ENCODE results near the gene ZNF418. TPM values are rescaled to one million over a fixed set of nuclear protein-coding genes. Genes with fewer than 3 reads are reported as not detected.

Gene ZNF418
- total and polyA plus RNA-seq, 2 of the 13 experiments (the other 11 are each of a cell fraction or from before 2014, with no cell fraction given), result 0.07 to 0.27 TPM

DNA sequence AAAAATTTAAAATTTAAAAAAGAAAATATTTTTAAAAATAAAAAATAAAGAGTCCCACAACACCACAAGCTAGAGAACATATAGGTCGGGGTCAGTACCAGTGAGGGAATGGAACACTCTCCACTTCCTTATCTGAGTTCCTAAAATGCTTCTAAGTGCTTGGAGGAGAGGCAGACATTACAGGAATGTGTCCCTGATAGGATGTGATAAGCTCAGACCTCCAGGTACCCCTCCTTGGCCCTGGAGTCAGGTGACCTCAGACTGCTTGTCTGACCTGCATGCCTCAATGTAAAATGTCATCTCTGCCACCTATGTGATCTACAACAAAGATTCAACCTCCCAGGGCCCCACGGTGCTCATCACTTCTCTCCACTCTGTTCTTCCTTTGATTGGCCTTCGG, 49.2 kb downstream of the ZNF418 start:
- Histone ChIP-seq H3K9ac (ENCODE audit: insufficient read depth, low read depth, low read length) (no peak overlapping the region), H3K27me3 (ENCODE audit: control insufficient read depth in 1 of 2, insufficient read depth in 2 of 2, low read length in 2 of 2) (no peaks in the 10 kb centered on the region), H3K4me3 (replicated peaks in 1 of 3; ENCODE audit: insufficient read depth in 1 of 3, low read depth in 2 of 3, low read length in 3 of 3) (no peak overlapping the region), H3K4me1 (ENCODE audit: insufficient read depth, low read length) (no peaks in the 10 kb centered on the region), H3K9me3 (ENCODE audit: low read length) (no peaks in the 10 kb centered on the region), H4K20me1 (ENCODE audit: insufficient read depth, low read length) (no peaks in the 10 kb centered on the region), H3K36me3 (replicated peaks in 1 of 2; ENCODE audit: control insufficient read depth in 1 of 2, insufficient read depth in 2 of 2, low read length in 2 of 2) (no peaks in the 10 kb centered on the region), H3K4me2 (ENCODE audit: low read depth, low read length) (no peak overlapping the region), H2AFZ (ENCODE audit: low read length) (no peak overlapping the region), H3K27ac (ENCODE audit: extremely low read length, insufficient read depth, low read length) (no peak overlapping the region), H3K79me2 (ENCODE audit: insufficient read depth, low read length) (no peaks in the 10 kb centered on the region)
- intact Hi-C loops (cut with micrococcal nuclease; ENCODE audit: unreplicated experiment), result no loop called here
- in situ Hi-C loops (cut with HindIII; ENCODE audit: extremely low pct_ligation_motif_present, low pct_unique_long_range_greater_than_20kb), result no loop called here
- CTCF ChIA-PET (ENCODE audit: low intra/inter-chr PET ratio, low total read pairs), result no interaction called here
- TF ChIP-seq ZNF367 (CRISPR knock-in tag; IDR thresholded peaks at IDR 0.05; ENCODE audit: borderline replicate concordance) (no peak), RCOR2 (CRISPR knock-in tag; IDR thresholded peaks at IDR 0.05) (no peak), ZC3H4 (CRISPR knock-in tag; IDR thresholded peaks at IDR 0.05; ENCODE audit: borderline replicate concordance) (no peak), SNRNP70 (IDR thresholded peaks at IDR 0.05; ENCODE audit: low read depth, low read length) (no peak), KDM5B (CRISPR knock-in tag; IDR thresholded peaks at IDR 0.05; ENCODE audit: borderline replicate concordance) (no peak), ZNF672 (CRISPR knock-in tag; IDR thresholded peaks at IDR 0.05) (no peak), ELF1 (CRISPR knock-in tag; IDR thresholded peaks at IDR 0.05) (no peak), NFE2 (CRISPR knock-in tag; IDR thresholded peaks at IDR 0.05) (no peak), ZNF350 (CRISPR knock-in tag; IDR thresholded peaks at IDR 0.05; ENCODE audit: borderline replicate concordance, low read depth) (no peak), SP140L (CRISPR knock-in tag; IDR thresholded peaks at IDR 0.05; ENCODE audit: borderline replicate concordance) (no peak), ZSCAN12 (CRISPR knock-in tag; IDR thresholded peaks at IDR 0.05) (no peak), TFAP4 (IDR thresholded peaks at IDR 0.05; ENCODE audit: borderline replicate concordance, low read depth) (no peak)
- TF ChIP-seq, protein P1, sequence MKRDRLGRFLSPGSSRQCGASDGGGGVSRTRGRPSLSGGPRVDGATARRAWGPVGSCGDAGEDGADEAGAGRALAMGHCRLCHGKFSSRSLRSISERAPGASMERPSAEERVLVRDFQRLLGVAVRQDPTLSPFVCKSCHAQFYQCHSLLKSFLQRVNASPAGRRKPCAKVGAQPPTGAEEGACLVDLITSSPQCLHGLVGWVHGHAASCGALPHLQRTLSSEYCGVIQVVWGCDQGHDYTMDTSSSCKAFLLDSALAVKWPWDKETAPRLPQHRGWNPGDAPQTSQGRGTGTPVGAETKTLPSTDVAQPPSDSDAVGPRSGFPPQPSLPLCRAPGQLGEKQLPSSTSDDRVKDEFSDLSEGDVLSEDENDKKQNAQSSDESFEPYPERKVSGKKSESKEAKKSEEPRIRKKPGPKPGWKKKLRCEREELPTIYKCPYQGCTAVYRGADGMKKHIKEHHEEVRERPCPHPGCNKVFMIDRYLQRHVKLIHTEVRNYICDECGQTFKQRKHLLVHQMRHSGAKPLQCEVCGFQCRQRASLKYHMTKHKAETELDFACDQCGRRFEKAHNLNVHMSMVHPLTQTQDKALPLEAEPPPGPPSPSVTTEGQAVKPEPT (CRISPR knock-in tag; IDR thresholded peaks at IDR 0.05; ENCODE audit: low read depth), result no peak
- TF ChIP-seq, protein P2, sequence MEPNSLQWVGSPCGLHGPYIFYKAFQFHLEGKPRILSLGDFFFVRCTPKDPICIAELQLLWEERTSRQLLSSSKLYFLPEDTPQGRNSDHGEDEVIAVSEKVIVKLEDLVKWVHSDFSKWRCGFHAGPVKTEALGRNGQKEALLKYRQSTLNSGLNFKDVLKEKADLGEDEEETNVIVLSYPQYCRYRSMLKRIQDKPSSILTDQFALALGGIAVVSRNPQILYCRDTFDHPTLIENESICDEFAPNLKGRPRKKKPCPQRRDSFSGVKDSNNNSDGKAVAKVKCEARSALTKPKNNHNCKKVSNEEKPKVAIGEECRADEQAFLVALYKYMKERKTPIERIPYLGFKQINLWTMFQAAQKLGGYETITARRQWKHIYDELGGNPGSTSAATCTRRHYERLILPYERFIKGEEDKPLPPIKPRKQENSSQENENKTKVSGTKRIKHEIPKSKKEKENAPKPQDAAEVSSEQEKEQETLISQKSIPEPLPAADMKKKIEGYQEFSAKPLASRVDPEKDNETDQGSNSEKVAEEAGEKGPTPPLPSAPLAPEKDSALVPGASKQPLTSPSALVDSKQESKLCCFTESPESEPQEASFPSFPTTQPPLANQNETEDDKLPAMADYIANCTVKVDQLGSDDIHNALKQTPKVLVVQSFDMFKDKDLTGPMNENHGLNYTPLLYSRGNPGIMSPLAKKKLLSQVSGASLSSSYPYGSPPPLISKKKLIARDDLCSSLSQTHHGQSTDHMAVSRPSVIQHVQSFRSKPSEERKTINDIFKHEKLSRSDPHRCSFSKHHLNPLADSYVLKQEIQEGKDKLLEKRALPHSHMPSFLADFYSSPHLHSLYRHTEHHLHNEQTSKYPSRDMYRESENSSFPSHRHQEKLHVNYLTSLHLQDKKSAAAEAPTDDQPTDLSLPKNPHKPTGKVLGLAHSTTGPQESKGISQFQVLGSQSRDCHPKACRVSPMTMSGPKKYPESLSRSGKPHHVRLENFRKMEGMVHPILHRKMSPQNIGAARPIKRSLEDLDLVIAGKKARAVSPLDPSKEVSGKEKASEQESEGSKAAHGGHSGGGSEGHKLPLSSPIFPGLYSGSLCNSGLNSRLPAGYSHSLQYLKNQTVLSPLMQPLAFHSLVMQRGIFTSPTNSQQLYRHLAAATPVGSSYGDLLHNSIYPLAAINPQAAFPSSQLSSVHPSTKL (CRISPR knock-in tag; IDR thresholded peaks at IDR 0.05), result no peak
- TF ChIP-seq, protein P3, sequence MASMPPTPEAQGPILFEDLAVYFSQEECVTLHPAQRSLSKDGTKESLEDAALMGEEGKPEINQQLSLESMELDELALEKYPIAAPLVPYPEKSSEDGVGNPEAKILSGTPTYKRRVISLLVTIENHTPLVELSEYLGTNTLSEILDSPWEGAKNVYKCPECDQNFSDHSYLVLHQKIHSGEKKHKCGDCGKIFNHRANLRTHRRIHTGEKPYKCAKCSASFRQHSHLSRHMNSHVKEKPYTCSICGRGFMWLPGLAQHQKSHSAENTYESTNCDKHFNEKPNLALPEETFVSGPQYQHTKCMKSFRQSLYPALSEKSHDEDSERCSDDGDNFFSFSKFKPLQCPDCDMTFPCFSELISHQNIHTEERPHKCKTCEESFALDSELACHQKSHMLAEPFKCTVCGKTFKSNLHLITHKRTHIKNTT (CRISPR knock-in tag; IDR thresholded peaks at IDR 0.05), result no peak
- no TSS peak for BruUV-seq (replicated peaks)
- WGBS (ENCODE audit: low lambda C conversion rate), result 80% methylated on average over 3 of the region's 3 CpGs
- ATAC-seq (no peak), DNase-seq (ENCODE audit: low spot score) (no peak), FAIRE-seq (no peak)
- POLR2A ChIA-PET, result no interaction called here

Measured in HepG2 (cell line).